PC-9 (cell line): ENCODE data around the gene STAT5B. TPM values are rescaled to one million over a fixed set of nuclear protein-coding genes. Genes with fewer than 3 reads are reported as not detected.
A peak's percentile ranks its signal among the peaks of the same experiment; 100 is the strongest.

ENCODE experiments used
- BruUV-seq: library from RNA; stranded (reverse); fragments of 400-500 nt; replicated peaks from 2 replicates; lab custom pipeline; 2021; lab: Mats Ljungman, UMichigan
- CTCF ChIA-PET: fragments of 300-600 bp; sonication (Branson Sonifier 250); formaldehyde crosslinking; loops from one replicate; lab custom pipeline; 2022; ENCODE audit warnings: antibody characterized with exemption; lab: Charles Lee
- POLR2A ChIA-PET: fragments of 300-600 bp; sonication (Branson Sonifier 250); formaldehyde crosslinking; loops from one replicate; lab custom pipeline; 2022; ENCODE audit warnings: antibody characterized with exemption; ENCODE audit not compliant: unreplicated experiment; lab: Charles Lee
- DNase-seq, 2 experiments: peaks; one replicate each; pipeline versions ENCODE4 v3.0.0 to v3.0.0-alpha.2; 2015 to 2022; ENCODE audit warnings: mixed read lengths in 1 of 2
- H2AFZ ChIP-seq: fragments of 200-600 bp; sonication (generic); 2 replicates; pipeline ENCODE4 v1.8.1; 2017; ENCODE audit warnings: antibody characterized with exemption
- H3F3A ChIP-seq: fragments of 200-600 bp; sonication (generic); 2 replicates; pipeline ENCODE4 v1.8.1; 2017; ENCODE audit warnings: antibody characterized with exemption, mild to moderate bottlenecking, low read depth; ENCODE audit not compliant: insufficient read depth
- H3K27ac ChIP-seq: fragments of 200-600 bp; sonication (generic); 2 replicates; pipeline ENCODE4 v1.6.1; 2016; ENCODE audit warnings: mixed run types
- H3K27me3 ChIP-seq: fragments of 200-600 bp; sonication (generic); 2 replicates; pipeline ENCODE4 v1.6.1; 2016; ENCODE audit warnings: low read depth, mixed run types; ENCODE audit not compliant: insufficient read depth
- H3K36me3 ChIP-seq: fragments of 200-600 bp; sonication (generic); 2 replicates; pipeline ENCODE4 v1.6.1; 2016; ENCODE audit warnings: low read depth, mixed run types
- H3K4me1 ChIP-seq: fragments of 200-600 bp; sonication (generic); replicated peaks from 2 replicates; pipeline ENCODE4 v1.6.1; 2016; ENCODE audit warnings: mixed run types; ENCODE audit not compliant: insufficient read depth
- H3K4me2 ChIP-seq: fragments of 200-600 bp; sonication (generic); 2 replicates; pipeline ENCODE4 v1.6.1; 2017; ENCODE audit warnings: mixed run types
- H3K4me3 ChIP-seq: fragments of 200-600 bp; sonication (generic); 2 replicates; pipeline ENCODE4 v1.6.1; 2016; ENCODE audit warnings: mixed run types
- H3K79me2 ChIP-seq: fragments of 200-600 bp; sonication (generic); 2 replicates; pipeline ENCODE4 v1.6.1; 2017; ENCODE audit warnings: low read depth, mixed run types
- H3K9me2 ChIP-seq: fragments of 200-600 bp; sonication (generic); 2 replicates; pipeline ENCODE4 v1.8.1; 2017; ENCODE audit warnings: mild to moderate bottlenecking; ENCODE audit not compliant: insufficient read depth
- H3K9me3 ChIP-seq: fragments of 200-600 bp; sonication (generic); 2 replicates; pipeline ENCODE4 v1.8.1; 2016; ENCODE audit warnings: low read depth; ENCODE audit not compliant: insufficient read depth
- H4K20me1 ChIP-seq: fragments of 200-600 bp; sonication (generic); 2 replicates; pipeline ENCODE4 v1.8.1; 2017; ENCODE audit not compliant: insufficient read depth
- EZH2 ChIP-seq: fragments of 200-600 bp; sonication (generic); IDR thresholded peaks from 2 replicates; pipeline ENCODE4 v1.8.0; 2017; ENCODE audit warnings: antibody characterized with exemption, low read depth
- intact Hi-C: fragments of 100-400 bp; cut with micrococcal nuclease; formaldehyde crosslinking; loops from one replicate; pipeline ENCODE4 v1.10.0; 2022; ENCODE audit not compliant: unreplicated experiment
- total RNA-seq: library from RNA; stranded (reverse); gene quantifications from 2 replicates; pipeline ENCODE4 v1.2.3, GENCODE V29; 2021
- TF ChIP-seq, protein P1 (sequence below): fragments of 200-600 bp; sonication (generic); conservative IDR thresholded peaks from 2 replicates; pipeline ENCODE4 v1.6.1; 2017; ENCODE audit warnings: mixed run types, antibody characterized with exemption, mild to moderate bottlenecking, moderate library complexity

The STAT5B gene
- total RNA-seq, 1 experiment from 2014 or later = 19.5 TPM

DNA sequence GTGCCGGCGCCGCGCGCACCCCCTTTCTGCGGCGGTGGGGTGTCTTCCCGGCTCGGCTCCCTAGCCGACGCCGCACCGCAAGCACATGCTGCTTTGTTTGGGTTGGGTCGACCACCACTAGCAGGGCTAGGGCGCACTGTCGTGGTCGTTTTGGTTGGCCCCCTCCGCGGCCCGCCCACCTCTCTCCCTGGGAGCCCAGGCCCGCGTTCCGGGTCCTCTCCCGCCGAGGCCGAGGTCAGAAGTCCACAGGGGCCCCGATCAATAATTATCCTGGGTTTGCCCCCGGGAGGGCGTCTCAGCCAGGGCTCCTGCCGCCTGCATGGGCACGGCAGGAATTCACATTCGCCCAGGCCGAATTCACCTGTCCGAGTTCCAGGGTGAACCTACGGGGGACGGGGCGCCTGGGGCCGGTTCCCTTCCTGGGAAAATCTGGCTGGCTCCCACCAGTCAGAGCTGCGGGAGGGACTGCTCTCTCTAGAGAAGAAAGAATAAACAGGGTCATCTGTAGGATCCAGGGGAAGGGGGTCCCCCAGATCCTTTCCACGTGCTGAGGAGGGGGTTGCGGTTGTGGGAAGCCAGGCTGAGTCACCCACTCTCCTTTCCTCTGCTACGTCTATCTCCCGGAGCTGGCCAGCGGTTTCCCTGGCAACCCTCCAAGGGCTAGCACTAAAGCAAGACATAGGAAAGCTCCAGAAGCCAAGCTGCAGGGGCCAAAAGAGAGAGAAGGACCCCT, 584 bp upstream of the STAT5B start:
- intact Hi-C loops = no loop called here
- ChIA-PET CTCF (no interaction called here), POLR2A (interaction anchor here (0.8 kb wide), 1 partner anchor 720 kb away, joined by 7 read pairs; no protein-coding TSS in a partner anchor)
- no peaks in the 10 kb centered on the region for H3K36me3 ChIP-seq
- H3K9me2 ChIP-seq = no peaks in the 10 kb centered on the region
- peak overlapping the region; percentile 59 for H3K4me3 ChIP-seq
- H3K27ac ChIP-seq = peak overlapping the region; percentile 66
- TF ChIP-seq, protein P1, sequence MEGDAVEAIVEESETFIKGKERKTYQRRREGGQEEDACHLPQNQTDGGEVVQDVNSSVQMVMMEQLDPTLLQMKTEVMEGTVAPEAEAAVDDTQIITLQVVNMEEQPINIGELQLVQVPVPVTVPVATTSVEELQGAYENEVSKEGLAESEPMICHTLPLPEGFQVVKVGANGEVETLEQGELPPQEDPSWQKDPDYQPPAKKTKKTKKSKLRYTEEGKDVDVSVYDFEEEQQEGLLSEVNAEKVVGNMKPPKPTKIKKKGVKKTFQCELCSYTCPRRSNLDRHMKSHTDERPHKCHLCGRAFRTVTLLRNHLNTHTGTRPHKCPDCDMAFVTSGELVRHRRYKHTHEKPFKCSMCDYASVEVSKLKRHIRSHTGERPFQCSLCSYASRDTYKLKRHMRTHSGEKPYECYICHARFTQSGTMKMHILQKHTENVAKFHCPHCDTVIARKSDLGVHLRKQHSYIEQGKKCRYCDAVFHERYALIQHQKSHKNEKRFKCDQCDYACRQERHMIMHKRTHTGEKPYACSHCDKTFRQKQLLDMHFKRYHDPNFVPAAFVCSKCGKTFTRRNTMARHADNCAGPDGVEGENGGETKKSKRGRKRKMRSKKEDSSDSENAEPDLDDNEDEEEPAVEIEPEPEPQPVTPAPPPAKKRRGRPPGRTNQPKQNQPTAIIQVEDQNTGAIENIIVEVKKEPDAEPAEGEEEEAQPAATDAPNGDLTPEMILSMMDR = no peak
- no peak for TF ChIP-seq EZH2
- H3K4me1 ChIP-seq = peaks cover 24% of the 10 kb centered on the region
- H3K4me2 ChIP-seq = peak overlapping the region; percentile 78
- BruUV-seq = TSS peak; percentile 73
- peaks cover 4% of the 10 kb centered on the region; the same call in 1 of the 2 replicates for H3F3A ChIP-seq
- peak; percentile 54 to 67 for DNase-seq
- peaks cover 40% of the 10 kb centered on the region for H3K79me2 ChIP-seq
- peak overlapping the region; percentile 99 for H2AFZ ChIP-seq
- no peaks in the 10 kb centered on the region for H4K20me1 ChIP-seq
- no peaks in the 10 kb centered on the region for H3K9me3 ChIP-seq
- no peaks in the 10 kb centered on the region for H3K27me3 ChIP-seq

DNA sequence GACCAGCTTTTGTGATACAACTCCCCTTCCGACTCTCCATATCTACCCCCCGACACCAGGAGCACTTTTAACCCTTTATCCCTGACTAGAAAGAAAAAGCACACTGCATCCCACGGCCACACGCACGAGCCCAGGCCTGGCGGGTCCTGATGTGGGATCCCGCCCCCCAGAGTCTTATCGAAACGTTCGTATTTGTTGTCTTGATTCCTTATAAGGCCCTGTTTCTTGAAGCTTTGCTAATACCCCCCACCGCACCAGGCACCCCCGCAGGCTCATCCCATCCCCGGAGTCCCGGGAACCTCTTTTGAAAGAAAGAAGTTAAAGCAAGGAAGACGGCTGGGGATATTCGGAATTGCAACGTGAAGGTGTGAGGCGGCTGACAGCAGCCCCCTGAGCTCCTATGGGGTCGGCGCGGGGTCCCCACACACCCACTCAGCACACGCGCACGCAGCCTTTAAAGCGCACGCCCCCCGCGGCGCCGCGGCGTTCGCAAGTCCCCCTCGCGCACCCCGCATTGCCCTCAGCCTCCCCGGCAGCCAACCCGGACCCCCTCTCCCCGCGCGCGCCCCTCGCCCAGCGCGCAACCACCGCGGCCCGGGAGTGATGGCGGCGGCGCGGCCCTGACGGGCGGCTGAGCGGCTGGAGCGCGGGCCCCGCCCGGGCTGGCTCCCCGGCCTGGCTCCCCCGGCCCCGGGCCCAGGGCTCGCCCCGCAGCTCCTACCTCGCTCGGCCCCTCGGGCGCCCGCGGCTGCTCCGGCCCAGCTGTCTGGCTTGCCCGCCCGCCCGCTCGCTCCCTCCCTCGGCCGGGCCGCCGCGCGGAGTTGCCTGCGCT, 448 bp downstream of the STAT5B start:
- Histone ChIP-seq H3K4me1 (peaks cover 24% of the 10 kb centered on the region), H2AFZ (peak overlapping the region; percentile 92), H3K4me2 (peak overlapping the region; percentile 99), H3K79me2 (peaks cover 48% of the 10 kb centered on the region), H3K9me2 (no peaks in the 10 kb centered on the region), H3K9me3 (no peaks in the 10 kb centered on the region), H3K27ac (no peak overlapping the region), H3F3A (peaks cover 4% of the 10 kb centered on the region; the same call in 1 of the 2 replicates), H3K27me3 (no peaks in the 10 kb centered on the region), H3K4me3 (peak overlapping the region; percentile 83), H3K36me3 (no peaks in the 10 kb centered on the region), H4K20me1 (no peaks in the 10 kb centered on the region)
- intact Hi-C loops = no loop called here
- ChIA-PET POLR2A (interaction anchor here (0.7 kb wide), 1 partner anchor 8 kb away, joined by 4 read pairs; no protein-coding TSS in a partner anchor), CTCF (interaction anchor here (0.8 kb wide), 1 partner anchor 54 kb away, joined by 3 read pairs; no protein-coding TSS in a partner anchor)
- no peak for DNase-seq
- BruUV-seq = no TSS peak
- no peak for TF ChIP-seq EZH2
- TF ChIP-seq, protein P1 = no peak

DNA sequence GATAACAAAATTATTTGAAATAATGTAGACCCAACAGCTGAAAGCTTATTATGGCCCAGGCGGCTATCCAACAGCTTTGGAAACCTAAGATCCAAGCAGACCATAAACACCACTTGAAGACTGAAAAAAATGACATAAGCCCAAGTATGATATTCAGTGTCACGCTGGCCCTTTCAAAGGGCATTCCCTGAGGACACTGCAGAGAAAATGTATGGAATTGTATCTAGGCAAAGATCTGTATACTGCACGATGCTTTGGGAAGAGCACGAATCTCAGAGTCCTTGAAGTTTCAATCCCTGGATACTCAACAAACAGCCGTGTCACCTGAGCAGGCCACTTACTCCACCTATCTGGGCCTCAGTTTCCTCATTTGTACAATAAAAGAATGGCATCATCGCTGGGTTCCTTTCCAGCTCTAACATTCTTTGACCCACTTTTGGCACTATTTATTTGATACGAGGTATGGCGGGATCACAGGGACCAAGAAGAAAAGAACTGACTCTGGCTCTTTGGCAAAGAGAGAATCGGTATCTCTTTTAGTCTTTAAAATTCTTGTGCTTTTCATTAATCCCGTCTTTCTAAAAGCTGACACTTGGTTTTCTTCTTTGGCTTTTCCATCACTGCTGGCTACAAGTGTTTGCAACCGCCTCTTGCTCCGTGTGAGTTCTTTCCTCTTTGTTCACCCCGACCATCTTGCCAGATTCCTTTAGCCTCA, 1.2 kb downstream of the STAT5B start:
- Histone ChIP-seq H4K20me1 (no peaks in the 10 kb centered on the region), H3F3A (peaks cover 4% of the 10 kb centered on the region; the same call in 1 of the 2 replicates), H3K4me1 (peaks cover 24% of the 10 kb centered on the region), H3K36me3 (no peaks in the 10 kb centered on the region), H3K79me2 (peaks cover 53% of the 10 kb centered on the region), H3K27me3 (no peaks in the 10 kb centered on the region), H3K4me3 (peak overlapping the region; percentile 83), H2AFZ (peak overlapping the region; percentile 92), H3K9me3 (no peaks in the 10 kb centered on the region), H3K9me2 (no peaks in the 10 kb centered on the region), H3K27ac (no peak overlapping the region), H3K4me2 (peak overlapping the region; percentile 99)
- ChIA-PET POLR2A (no interaction called here), CTCF (interaction anchor here (0.6 to 0.8 kb wide), 2 partner anchors 53 to 258 kb away, joined by 3 read pairs; no protein-coding TSS in a partner anchor)
- no peak for DNase-seq
- TF ChIP-seq EZH2 = no peak
- TF ChIP-seq, protein P1 = no peak
- BruUV-seq = TSS peak; percentile 40
- intact Hi-C loops = no loop called here
